Kasumi-1 (cell line): Measurements from ENCODE around the gene DBR1.

ENCODE experiments used
- DNase-seq, 2 experiments: peaks; one replicate each; lab custom pipeline; 2025; lab: John Stamatoyannopoulos, UW

DBR1 gene

GRCh38 chr3:138174421-138175131, at the start of gene DBR1:
Gene DBR1, minus strand, starts transcription at chr3:138174921. Its CDS starts 126 bp downstream, at chr3:138174795.
- DNase-seq: peak; percentile 77 to 84

GRCh38 chr3:138222942-138223287, 48.2 kb upstream of the DBR1 start:
- peak in 1 of 2 experiments; percentile 28 for DNase-seq

- DNase-seq: peak; percentile 72 to 83
Measured at GRCh38 chr3:138222131-138222941, 47.6 kb upstream of the DBR1 start.

GRCh38 chr3:138220788-138221187, 46.1 kb upstream of the DBR1 start:
- DNase-seq: no peak

GRCh38 chr3:138220242-138220641, 45.5 kb upstream of the DBR1 start:
- DNase-seq: no peak

- DNase-seq: peak in 1 of 2 experiments; percentile 9
Measured at GRCh38 chr3:138219255-138219654, 44.5 kb upstream of the DBR1 start.

GRCh38 chr3:138213398-138214085, 38.8 kb upstream of the DBR1 start:
- DNase-seq: peak; percentile 56 to 60

GRCh38 chr3:138210528-138210927, 35.8 kb upstream of the DBR1 start:
- DNase-seq: no peak

- no peak for DNase-seq
Measured at GRCh38 chr3:138206196-138206595, 31.5 kb upstream of the DBR1 start.

GRCh38 chr3:138205527-138205926, 30.8 kb upstream of the DBR1 start:
- no peak for DNase-seq

- no peak for DNase-seq
Measured at GRCh38 chr3:138203938-138204337, 29.2 kb upstream of the DBR1 start.

- no peak for DNase-seq
Measured at GRCh38 chr3:138202945-138203701, 28.4 kb upstream of the DBR1 start.

GRCh38 chr3:138200424-138200823, 25.7 kb upstream of the DBR1 start:
- DNase-seq: no peak

GRCh38 chr3:138199851-138200250, 25.1 kb upstream of the DBR1 start:
- DNase-seq: no peak

- DNase-seq: no peak
Measured at GRCh38 chr3:138197524-138197923, 22.8 kb upstream of the DBR1 start.

GRCh38 chr3:138197058-138197457, 22.3 kb upstream of the DBR1 start:
- peak; percentile 45 to 54 for DNase-seq

- DNase-seq: no peak
Measured at GRCh38 chr3:138196023-138196422, 21.3 kb upstream of the DBR1 start.

GRCh38 chr3:138195481-138195880, 20.8 kb upstream of the DBR1 start:
- DNase-seq: no peak

- DNase-seq: peak; percentile 35 to 53
Measured at GRCh38 chr3:138188013-138188730, 13.5 kb upstream of the DBR1 start.

GRCh38 chr3:138187296-138188012, 12.7 kb upstream of the DBR1 start, which contains the start of gene ARMC8:
Gene ARMC8, plus strand, starts transcription at chr3:138187301. Its CDS starts 254 bp downstream, at chr3:138187555.
- DNase-seq: peak; percentile 49 to 54
